ENCODE data around the gene PCP2.

DNA sequence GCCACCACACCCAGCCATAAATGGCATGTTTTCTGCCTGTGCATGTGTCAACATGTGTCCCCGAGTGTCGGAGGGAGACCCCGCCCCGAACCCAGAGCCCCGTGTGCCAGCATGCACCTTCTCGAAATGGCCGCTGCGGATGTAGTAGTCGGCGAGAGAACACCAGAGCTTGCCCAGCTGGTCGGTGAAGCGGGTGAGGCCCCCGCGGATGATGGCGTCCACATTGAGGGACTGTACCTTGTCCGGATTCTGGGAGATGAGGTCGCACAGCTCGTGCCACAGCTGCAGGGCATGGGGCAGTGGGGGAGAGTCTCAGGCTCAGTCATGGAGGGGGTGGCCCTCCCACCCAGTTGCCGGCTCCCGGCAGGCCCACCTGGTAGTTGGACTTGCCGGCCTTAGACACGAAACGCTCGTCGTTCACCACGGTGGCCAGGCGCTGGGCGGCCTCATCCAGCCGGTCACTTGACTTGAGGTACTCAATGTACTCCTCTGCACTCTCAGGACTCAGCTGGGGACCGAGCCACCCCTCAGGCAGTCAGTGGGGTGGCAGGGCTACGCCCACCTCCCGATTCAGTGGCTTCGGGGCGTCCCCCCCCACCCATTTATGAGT is 7.7 kb downstream of the PCP2 start:
- TF ChIP-seq CTCF (IDR thresholded peaks at IDR 0.05) (no peak), POLR2A (IDR thresholded peaks at IDR 0.05) (no peak)

Data from adrenal gland (tissue), 5 donors.